SH-SY5Y (cell line): Measurements from ENCODE around the gene PRKCD.

Source experiments
- GATA2 ChIP-seq: IDR thresholded peaks from 2 replicates; pipeline ENCODE4 v1.6.1; 2011; ENCODE audit warnings: mild to moderate bottlenecking, low read depth, low read length
- GATA3 ChIP-seq: IDR thresholded peaks from 2 replicates; pipeline ENCODE4 v1.6.1; 2011; ENCODE audit warnings: low read depth, mild to moderate bottlenecking, low read length, moderate library complexity

PRKCD gene

GRCh38 chr3:53218131-53218530, 57.1 kb downstream of the PRKCD start:
- TF ChIP-seq GATA2 (no peak), GATA3 (no peak)

- TF ChIP-seq GATA2 (no peak), GATA3 (no peak)
Measured at GRCh38 chr3:53219895-53220483, 59.0 kb downstream of the PRKCD start.

- TF ChIP-seq GATA3 (no peak), GATA2 (no peak)
Measured at GRCh38 chr3:53221345-53221744, 60.3 kb downstream of the PRKCD start.

- no peak for TF ChIP-seq GATA3
- no peak for TF ChIP-seq GATA2
Measured at GRCh38 chr3:53221827-53222182, 60.8 kb downstream of the PRKCD start.

GRCh38 chr3:53222183-53222901, 61.3 kb downstream of the PRKCD start:
- TF ChIP-seq GATA3, result no peak
- no peak for TF ChIP-seq GATA2

- TF ChIP-seq GATA2, result no peak
- TF ChIP-seq GATA3, result no peak
Measured at GRCh38 chr3:53223025-53223424, 62.0 kb downstream of the PRKCD start.

GRCh38 chr3:53223541-53223966, 62.5 kb downstream of the PRKCD start:
- TF ChIP-seq GATA2 (no peak), GATA3 (no peak)

GRCh38 chr3:53224026-53224425, 63.0 kb downstream of the PRKCD start:
- TF ChIP-seq GATA2 (no peak), GATA3 (no peak)

GRCh38 chr3:53224536-53224935, 63.5 kb downstream of the PRKCD start:
- TF ChIP-seq GATA3, result no peak
- TF ChIP-seq GATA2, result no peak

- TF ChIP-seq GATA3 (no peak), GATA2 (no peak)
Measured at GRCh38 chr3:53225181-53225580, 64.2 kb downstream of the PRKCD start.

GRCh38 chr3:53225651-53226050, 64.6 kb downstream of the PRKCD start:
- TF ChIP-seq GATA2 (no peak), GATA3 (no peak)

- TF ChIP-seq GATA3 (no peak), GATA2 (no peak)
Measured at GRCh38 chr3:53226142-53226840, 65.3 kb downstream of the PRKCD start.

GRCh38 chr3:53226841-53227407, 65.9 kb downstream of the PRKCD start:
- TF ChIP-seq GATA3 (no peak), GATA2 (no peak)
